Stimulated activated CD8-positive, alpha-beta memory T cell treated with anti-CD3 and anti-CD28 coated beads, Interleukin-4, amount 100 ng/mL, for 1 hour (primary cell): ENCODE measurements around the gene CFAP20DC.
"Not testable (repeated sequence)": the region's sequence is repeated elsewhere in the genome, so short reads cannot be mapped to it uniquely, and the experiment has no call there.

Source experiments
- DNase-seq, 2 donors: peaks; one replicate each; pipeline ENCODE4 v3.0.0-alpha.2; 2020; ENCODE audit warnings: low read depth in 2 of 2, low spot score in 1 of 2

The CFAP20DC gene

DNA sequence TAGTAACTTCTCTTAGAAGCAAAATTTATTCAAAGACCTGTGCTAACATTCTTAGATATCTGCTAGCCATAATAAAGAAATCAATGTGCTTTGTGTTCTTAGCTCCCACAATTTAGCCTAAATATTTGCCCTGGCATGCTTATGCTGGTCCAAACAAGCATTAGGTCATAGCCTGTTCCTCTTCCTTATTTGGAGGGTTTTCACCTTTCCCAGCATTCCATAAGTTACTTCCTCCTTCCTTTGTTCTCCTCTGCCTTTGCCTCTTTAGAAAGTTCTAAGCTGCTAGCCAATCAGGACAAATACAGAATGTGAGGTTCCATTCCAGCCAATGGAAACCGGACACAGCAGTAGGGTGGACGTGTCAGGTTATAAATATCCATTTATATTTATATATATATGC is 345.5 kb downstream of the CFAP20DC start:
- not testable (repeated sequence) for DNase-seq

DNA sequence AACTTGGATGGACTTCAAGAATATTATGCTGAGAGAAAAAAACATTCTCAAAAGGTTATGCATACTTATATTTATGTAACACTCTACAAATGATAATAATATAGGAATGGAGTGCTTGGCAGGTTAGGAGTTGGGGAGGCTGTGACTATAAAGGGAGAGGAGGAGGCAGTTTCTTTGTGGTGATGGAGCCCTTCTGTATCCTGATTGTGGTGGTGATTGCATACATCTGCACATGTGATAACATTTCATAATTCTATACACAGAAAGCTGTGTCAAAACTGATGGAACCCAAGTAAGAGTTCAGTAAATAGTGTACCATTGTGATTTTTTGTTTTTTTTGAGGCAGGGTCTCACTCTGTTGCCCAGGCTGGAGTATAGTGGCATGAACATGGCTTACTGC is 351.6 kb downstream of the CFAP20DC start:
- DNase-seq, result no peak

DNA sequence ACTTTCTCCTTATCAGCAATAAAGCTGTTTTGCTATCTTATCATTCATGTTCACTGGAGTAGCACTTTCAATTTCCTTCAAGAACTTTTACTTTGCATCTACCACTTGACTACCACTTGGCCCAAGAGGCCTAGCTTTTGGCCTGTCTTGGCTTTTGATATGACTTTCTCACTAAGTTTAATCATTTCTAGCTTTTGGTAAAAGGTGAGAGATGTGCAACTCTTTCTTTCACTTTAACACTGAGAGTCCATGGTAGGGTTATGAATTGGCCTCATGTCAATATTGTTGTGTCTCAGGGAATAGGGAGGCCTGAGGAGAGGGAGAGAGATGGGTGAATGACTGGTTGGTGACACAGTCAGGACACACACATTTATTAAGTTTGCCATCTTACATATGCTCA is 352.3 kb downstream of the CFAP20DC start:
- no peak for DNase-seq

DNA sequence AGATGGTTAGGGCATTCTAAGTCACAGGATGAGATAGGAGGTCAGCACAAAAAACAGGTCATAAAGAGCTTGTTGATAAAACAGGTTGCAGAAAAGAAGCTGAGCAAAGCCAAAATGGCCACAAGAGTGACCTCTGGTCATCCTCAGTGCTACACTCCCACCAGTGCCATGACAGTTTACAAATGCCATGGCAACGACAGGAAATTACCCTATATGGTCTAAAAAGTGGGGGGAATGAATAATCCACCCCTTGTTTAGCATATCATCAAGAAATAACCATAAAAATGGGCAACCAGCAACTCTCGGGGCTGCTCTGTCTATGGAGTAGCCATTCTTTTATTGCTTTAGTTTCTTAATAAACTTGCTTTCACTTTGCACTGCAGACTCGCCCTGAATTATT is 353.0 kb downstream of the CFAP20DC start:
- DNase-seq, result not testable (repeated sequence)

DNA sequence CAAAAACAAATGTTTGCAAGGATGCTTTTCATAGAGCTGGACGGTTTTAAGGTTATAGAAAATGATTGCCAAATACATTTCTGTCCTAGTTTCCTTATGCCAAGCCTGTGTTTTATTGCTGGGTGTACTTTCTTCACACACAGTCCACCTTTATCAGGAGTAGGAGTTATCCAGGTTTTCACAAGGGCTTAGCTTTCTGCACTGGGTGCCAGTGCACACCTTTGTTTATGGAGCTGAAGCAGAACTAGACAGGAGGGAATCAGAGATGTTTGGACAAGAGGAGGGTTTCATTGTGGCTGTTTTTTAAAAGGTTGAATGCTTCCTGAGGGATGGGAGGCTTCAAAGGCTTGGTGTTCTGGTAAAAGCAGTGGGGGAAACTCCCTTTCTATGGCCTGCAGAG is 353.7 kb downstream of the CFAP20DC start:
- DNase-seq, result no peak

DNA sequence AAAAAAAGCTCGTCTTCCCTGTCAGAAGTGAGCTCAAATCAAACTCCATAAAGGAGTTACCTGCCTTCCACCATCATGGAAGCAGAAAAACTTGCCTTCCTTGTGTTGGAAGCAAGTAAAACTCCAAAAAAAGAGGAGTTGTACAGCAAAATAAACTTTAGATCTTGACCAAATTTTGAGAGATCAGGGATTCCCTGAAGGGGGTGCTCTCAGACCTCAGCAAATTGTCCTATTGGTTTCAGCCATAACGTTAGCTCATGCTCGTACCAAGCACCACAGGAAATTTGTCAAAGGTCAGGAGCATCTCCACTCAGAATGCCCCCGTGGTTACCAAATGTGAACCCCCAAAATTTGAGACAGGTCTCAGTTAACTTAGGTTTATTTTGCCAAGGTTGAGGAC is 354.5 kb downstream of the CFAP20DC start:
- not testable (repeated sequence) for DNase-seq

DNA sequence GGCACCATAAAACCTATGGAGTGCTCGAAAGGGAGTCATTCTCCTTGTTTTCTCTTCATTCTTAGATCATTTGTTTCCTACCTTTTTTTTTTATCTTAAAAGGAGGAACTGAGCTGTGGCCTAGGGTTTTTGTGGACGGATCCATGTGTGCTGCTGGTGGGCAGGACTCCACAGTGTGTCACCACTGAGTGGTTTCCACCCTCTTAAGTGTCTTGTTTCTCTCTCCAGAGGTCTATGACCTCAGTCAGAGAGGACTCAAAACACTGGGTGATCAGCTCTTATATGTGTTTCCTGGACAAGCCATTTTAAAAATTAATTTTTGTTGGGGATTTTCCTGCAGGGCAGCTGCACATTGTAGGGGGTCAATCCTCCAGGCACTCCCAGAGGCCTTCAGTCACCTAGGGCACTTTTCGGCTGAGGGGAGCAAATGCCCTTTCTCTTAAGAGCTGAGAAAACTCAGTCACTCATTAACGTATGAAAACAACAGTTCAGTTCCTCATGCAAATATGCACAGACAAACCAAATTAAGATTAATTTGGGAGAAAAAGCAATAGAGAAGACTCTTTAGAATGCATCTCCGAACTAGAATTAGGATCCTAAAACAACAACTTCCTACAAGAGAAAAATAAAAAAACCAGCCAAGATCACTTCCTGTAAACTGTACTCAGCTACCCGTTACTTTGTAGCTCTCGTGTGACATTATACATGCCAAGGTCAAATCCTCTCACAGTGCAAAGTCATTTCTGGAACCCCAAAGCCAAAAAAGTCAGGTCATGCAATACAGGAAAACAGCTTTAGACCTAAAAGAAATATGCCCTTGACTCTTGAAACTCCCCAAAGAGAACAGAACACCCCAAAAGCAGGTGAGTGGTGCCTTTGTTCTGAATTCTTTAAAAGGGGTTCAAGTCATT is 355.6 kb downstream of the CFAP20DC start:
- no peak for DNase-seq

DNA sequence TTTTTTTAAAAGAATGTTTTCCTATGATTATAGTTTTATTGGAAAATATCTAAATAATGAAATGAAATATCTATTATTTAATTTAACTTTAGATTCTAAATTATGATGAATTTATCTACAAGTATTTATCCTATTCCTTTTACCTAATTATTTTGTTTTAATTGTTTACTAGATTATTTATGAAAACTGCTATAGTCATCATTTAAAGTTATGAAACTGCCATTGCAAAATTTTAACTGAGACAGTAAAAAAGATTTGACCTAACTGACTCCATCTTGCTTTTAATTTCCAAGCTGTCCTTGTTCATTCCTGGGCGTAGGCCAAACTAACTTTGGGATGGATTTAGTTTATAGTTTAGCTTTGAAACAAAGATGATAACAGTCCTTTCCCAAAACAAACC is 357.3 kb downstream of the CFAP20DC start:
- DNase-seq, result no peak
